ENCODE results near the gene MYRF. TPM values are rescaled to one million over a fixed set of nuclear protein-coding genes. Genes with fewer than 3 reads are reported as not detected.

Gene MYRF
- polyA plus RNA-seq, 1 experiment = 2.7 TPM

DNA sequence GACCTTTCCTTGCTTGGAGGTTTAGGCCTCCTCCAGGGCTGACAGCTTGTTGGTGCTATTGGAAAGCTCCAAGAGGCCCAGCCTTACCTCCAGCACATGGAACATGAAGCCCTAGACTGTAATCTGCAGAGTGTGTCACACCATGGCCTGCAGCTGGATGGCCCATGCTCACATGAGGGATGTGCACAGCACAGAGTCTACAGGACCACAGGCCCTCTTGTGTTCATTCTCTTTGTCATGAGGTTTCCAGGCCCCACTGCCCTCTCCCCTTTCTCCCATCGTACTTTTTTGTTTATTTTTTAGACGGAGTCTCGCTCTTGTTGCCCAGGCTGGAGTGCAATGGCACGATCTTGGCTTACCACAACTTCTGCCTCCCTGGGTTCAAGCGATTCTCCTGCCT is 54.3 kb downstream of the MYRF start:
- Histone ChIP-seq H3K4me3 (ENCODE audit: low read depth, low read length) (no peak overlapping the region), H3K27ac (ENCODE audit: low read depth, low read length) (no peak overlapping the region), H3K27me3 (ENCODE audit: control insufficient read depth, insufficient read depth, low read length) (no peaks in the 10 kb centered on the region), H3K9me3 (ENCODE audit: control insufficient read depth, insufficient read depth, low read length) (no peaks in the 10 kb centered on the region)
- DNase-seq (ENCODE audit: low read depth, low spot score) = no peak
- TF ChIP-seq, protein P1, sequence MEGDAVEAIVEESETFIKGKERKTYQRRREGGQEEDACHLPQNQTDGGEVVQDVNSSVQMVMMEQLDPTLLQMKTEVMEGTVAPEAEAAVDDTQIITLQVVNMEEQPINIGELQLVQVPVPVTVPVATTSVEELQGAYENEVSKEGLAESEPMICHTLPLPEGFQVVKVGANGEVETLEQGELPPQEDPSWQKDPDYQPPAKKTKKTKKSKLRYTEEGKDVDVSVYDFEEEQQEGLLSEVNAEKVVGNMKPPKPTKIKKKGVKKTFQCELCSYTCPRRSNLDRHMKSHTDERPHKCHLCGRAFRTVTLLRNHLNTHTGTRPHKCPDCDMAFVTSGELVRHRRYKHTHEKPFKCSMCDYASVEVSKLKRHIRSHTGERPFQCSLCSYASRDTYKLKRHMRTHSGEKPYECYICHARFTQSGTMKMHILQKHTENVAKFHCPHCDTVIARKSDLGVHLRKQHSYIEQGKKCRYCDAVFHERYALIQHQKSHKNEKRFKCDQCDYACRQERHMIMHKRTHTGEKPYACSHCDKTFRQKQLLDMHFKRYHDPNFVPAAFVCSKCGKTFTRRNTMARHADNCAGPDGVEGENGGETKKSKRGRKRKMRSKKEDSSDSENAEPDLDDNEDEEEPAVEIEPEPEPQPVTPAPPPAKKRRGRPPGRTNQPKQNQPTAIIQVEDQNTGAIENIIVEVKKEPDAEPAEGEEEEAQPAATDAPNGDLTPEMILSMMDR (IDR thresholded peaks at IDR 0.05; ENCODE audit: low read depth, low read length) = no peak
- ChIA-PET CTCF (interaction anchor here (3.3 kb wide), 1 partner anchor 9 kb away, joined by 28 read pairs; no protein-coding TSS in a partner anchor), POLR2A (no interaction called here)

DNA sequence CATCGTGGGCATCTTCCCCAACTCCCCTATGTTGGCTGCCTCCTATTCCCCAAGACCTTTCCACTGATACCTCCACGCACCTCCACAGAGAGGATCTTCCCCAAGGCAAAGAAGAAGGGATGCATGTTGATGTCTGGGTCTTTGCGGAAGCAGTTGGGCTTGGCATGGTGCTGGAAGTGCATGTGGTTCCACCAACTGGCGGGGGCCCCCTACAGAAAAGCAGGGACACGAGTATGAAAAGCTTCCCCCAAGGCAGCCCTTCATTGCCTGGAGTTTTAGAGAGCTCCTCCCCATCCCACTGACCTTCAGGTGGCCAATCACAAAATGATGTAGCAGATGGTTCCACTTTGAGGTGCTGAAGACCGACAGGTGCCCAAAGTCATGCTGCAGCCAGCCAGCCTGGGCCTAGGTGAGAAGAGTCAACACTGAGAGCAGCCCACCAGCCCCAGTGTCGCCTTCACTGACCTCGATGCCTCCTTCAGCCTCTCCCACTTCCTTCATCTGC is 58.3 kb downstream of the MYRF start:
- CTCF ChIA-PET = interaction anchor here (0.7 to 1.7 kb wide), 3 partner anchors 13 to 46 kb away, joined by 3 to 4 read pairs (median 4); no protein-coding TSS in a partner anchor
- TF ChIP-seq, protein P1 (IDR thresholded peaks at IDR 0.05; ENCODE audit: low read depth, low read length) = no peak
- Histone ChIP-seq H3K27me3 (ENCODE audit: control insufficient read depth, insufficient read depth, low read length) (no peaks in the 10 kb centered on the region), H3K27ac (ENCODE audit: low read depth, low read length) (no peak overlapping the region), H3K4me3 (ENCODE audit: low read depth, low read length) (no peak overlapping the region), H3K9me3 (ENCODE audit: control insufficient read depth, insufficient read depth, low read length) (peaks cover 2% of the 10 kb centered on the region; the same call in 1 of the 2 replicates)
- no peak for DNase-seq (ENCODE audit: low read depth, low spot score)
- POLR2A ChIA-PET = no interaction called here

DNA sequence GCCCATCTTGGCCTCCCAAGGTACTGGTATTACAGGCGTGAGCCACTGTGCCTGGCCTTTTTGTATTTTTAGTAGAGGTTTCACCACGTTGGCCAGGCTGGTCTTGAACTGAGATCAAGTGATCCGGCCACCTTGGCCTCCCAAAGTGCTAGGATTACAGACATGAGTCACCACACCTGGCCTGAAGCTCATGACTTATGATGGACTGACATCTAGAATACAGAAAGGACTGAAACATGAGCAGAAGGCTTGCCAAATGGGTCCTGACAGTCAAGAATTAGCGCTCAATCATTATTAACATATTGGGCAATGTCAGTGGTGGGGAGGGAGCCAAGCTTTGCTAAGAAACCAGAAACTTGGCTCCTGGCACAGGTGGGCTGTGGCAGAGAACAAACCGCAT is 59.4 kb downstream of the MYRF start:
- DNase-seq (ENCODE audit: low read depth, low spot score) = no peak
- CTCF ChIA-PET = interaction anchor here (1.7 kb wide), 1 partner anchor 15 kb away, joined by 4 read pairs; no protein-coding TSS in a partner anchor
- TF ChIP-seq, protein P1 (IDR thresholded peaks at IDR 0.05; ENCODE audit: low read depth, low read length) = no peak
- H3K27ac ChIP-seq (ENCODE audit: low read depth, low read length) = no peak overlapping the region
- H3K4me3 ChIP-seq (ENCODE audit: low read depth, low read length) = no peak overlapping the region
- POLR2A ChIA-PET = no interaction called here
- H3K9me3 ChIP-seq (ENCODE audit: control insufficient read depth, insufficient read depth, low read length) = peaks cover 2% of the 10 kb centered on the region; the same call in 1 of the 2 replicates
- H3K27me3 ChIP-seq (ENCODE audit: control insufficient read depth, insufficient read depth, low read length) = no peaks in the 10 kb centered on the region

DNA sequence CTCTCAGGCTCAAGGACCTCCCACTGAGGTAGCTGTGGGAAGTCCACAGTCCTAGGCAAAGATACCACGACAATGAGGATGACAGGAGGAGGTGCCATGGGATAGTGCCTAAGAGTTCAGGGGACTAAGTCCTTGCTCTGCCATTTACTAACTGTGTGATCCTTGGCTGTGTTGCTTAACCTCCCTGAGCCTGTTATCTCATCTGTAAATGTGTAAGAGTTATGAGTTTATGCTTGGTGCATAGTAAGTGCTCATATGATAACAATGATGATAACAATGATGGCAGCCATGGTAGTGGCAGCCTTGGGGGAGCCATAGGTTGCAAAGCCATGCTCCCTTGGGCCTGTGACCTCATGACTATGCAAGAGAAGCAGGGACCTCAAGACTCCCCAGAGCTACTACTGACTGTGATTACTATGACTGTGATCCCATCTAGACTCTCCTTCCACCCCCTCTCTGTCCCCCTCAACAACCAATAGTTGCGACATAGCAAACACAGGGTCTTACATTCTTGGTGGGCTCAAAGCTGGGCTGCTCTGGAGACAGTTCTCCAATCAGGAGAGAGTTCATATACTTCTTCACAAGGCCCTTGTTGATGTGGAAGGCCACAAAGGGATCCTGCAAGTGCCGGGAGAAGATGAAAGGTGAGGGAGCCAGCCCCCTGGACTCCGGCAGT is 60.4 kb downstream of the MYRF start:
- POLR2A ChIA-PET = interaction anchor here (0.6 kb wide), 1 partner anchor 746 kb away, joined by 5 read pairs; no protein-coding TSS in a partner anchor
- H3K27ac ChIP-seq (ENCODE audit: low read depth, low read length) = no peak overlapping the region
- CTCF ChIA-PET = interaction anchor here (6.3 kb wide), 1 partner anchor 16 kb away, joined by 68 read pairs; no protein-coding TSS in a partner anchor
- DNase-seq (ENCODE audit: low read depth, low spot score) = no peak
- no peak overlapping the region for H3K4me3 ChIP-seq (ENCODE audit: low read depth, low read length)
- H3K27me3 ChIP-seq (ENCODE audit: control insufficient read depth, insufficient read depth, low read length) = no peaks in the 10 kb centered on the region
- peaks cover 2% of the 10 kb centered on the region; the same call in 1 of the 2 replicates for H3K9me3 ChIP-seq (ENCODE audit: control insufficient read depth, insufficient read depth, low read length)
- TF ChIP-seq, protein P1 (IDR thresholded peaks at IDR 0.05; ENCODE audit: low read depth, low read length) = no peak

Data from AG04450 (cell line).